ENCODE data around the gene ZFHX3.

GRCh38 chr16:72793716-72794115, 254.2 kb downstream of the ZFHX3 start:
- TF ChIP-seq, protein P1, sequence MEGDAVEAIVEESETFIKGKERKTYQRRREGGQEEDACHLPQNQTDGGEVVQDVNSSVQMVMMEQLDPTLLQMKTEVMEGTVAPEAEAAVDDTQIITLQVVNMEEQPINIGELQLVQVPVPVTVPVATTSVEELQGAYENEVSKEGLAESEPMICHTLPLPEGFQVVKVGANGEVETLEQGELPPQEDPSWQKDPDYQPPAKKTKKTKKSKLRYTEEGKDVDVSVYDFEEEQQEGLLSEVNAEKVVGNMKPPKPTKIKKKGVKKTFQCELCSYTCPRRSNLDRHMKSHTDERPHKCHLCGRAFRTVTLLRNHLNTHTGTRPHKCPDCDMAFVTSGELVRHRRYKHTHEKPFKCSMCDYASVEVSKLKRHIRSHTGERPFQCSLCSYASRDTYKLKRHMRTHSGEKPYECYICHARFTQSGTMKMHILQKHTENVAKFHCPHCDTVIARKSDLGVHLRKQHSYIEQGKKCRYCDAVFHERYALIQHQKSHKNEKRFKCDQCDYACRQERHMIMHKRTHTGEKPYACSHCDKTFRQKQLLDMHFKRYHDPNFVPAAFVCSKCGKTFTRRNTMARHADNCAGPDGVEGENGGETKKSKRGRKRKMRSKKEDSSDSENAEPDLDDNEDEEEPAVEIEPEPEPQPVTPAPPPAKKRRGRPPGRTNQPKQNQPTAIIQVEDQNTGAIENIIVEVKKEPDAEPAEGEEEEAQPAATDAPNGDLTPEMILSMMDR (conservative IDR thresholded peaks at IDR 0.05; ENCODE audit: low read depth, low read length) = no peak
- no peak for TF ChIP-seq EZH2 (IDR thresholded peaks at IDR 0.05; ENCODE audit: borderline replicate concordance, low read depth, low read length, poor library complexity, severe bottlenecking)

Data from A673 (cell line).